Mesenchymal stem cell (in vitro differentiated cells and primary cell): ENCODE results near the gene CXCR6.

Source experiments
- DNase-seq: peaks from one replicate; pipeline ENCODE4 v3.0.0-alpha.2; 2013
- H2AFZ ChIP-seq: one replicate; pipeline ENCODE4 v1.6.1; 2013; ENCODE audit warnings: low read depth, mild to moderate bottlenecking, control low read depth, inconsistent platforms, low read length, moderate library complexity
- H2AK5ac ChIP-seq: 2 replicates; pipeline ENCODE4 v1.6.1; 2013; ENCODE audit warnings: low read length, moderate library complexity, mild to moderate bottlenecking, inconsistent platforms; ENCODE audit not compliant: severe bottlenecking
- H2BK120ac ChIP-seq: one replicate; pipeline ENCODE4 v1.6.1; 2013; ENCODE audit warnings: low read depth, mild to moderate bottlenecking, inconsistent platforms, low read length, moderate library complexity
- H2BK12ac ChIP-seq, 2 experiments: one replicate each; pipeline ENCODE4 v1.6.1; 2013; ENCODE audit warnings: inconsistent platforms in 2 of 2, low read length in 2 of 2, mild to moderate bottlenecking in 2 of 2, moderate library complexity in 2 of 2, control low read depth in 1 of 2
- H2BK15ac ChIP-seq: one replicate; pipeline ENCODE4 v1.6.1; 2013; ENCODE audit warnings: mild to moderate bottlenecking, low read depth, inconsistent platforms; ENCODE audit not compliant: poor library complexity, severe bottlenecking
- H2BK5ac ChIP-seq: 2 replicates; pipeline ENCODE4 v1.6.1; 2013; ENCODE audit warnings: low read depth, mild to moderate bottlenecking, low read length, control low read depth, inconsistent platforms; ENCODE audit not compliant: poor library complexity, severe bottlenecking
- H3K14ac ChIP-seq, 2 experiments: one replicate each; pipeline ENCODE4 v1.6.1; 2013; ENCODE audit warnings: inconsistent platforms in 2 of 2, low read length in 2 of 2, control low read depth in 1 of 2, mild to moderate bottlenecking in 1 of 2, moderate library complexity in 1 of 2
- H3K18ac ChIP-seq, 2 experiments: one replicate each; pipeline ENCODE4 v1.6.1; 2013; ENCODE audit warnings: inconsistent platforms in 2 of 2, low read length in 2 of 2, control low read depth in 1 of 2, low read depth in 1 of 2, mild to moderate bottlenecking in 1 of 2
- H3K23ac ChIP-seq, 2 experiments: one replicate each; pipeline ENCODE4 v1.6.1; 2013; ENCODE audit warnings: inconsistent platforms in 2 of 2, low read length in 2 of 2, mild to moderate bottlenecking in 2 of 2, moderate library complexity in 2 of 2, control low read depth in 1 of 2
- H3K27ac ChIP-seq: 2 replicates; pipeline ENCODE4 v1.5.1; 2013; ENCODE audit warnings: mild to moderate bottlenecking, moderate library complexity, low read length, control low read depth, inconsistent platforms; ENCODE audit not compliant: poor library complexity, severe bottlenecking
- H3K27me3 ChIP-seq, 2 experiments: 2 replicates each; pipeline versions ENCODE4 v1.6.1 to v1.7.0; 2013; ENCODE audit warnings: low read length in 2 of 2, mild to moderate bottlenecking in 2 of 2, moderate library complexity in 2 of 2, control low read depth in 1 of 2, inconsistent platforms in 1 of 2; ENCODE audit not compliant: control insufficient read depth in 1 of 2, insufficient read depth in 1 of 2
- H3K36me3 ChIP-seq, 2 experiments: 2 replicates each; pipeline versions ENCODE4 v1.6.1 to v1.7.0; 2013; ENCODE audit warnings: low read length in 2 of 2, control low read depth in 1 of 2, inconsistent platforms in 1 of 2, low read depth in 1 of 2, mild to moderate bottlenecking in 1 of 2; ENCODE audit not compliant: insufficient read depth in 2 of 2, control insufficient read depth in 1 of 2
- H3K4ac ChIP-seq, 2 experiments: one replicate each; pipeline ENCODE4 v1.6.1; 2013; ENCODE audit warnings: inconsistent platforms in 2 of 2, low read length in 2 of 2, mild to moderate bottlenecking in 2 of 2, moderate library complexity in 2 of 2, control low read depth in 1 of 2, low read depth in 1 of 2
- H3K4me1 ChIP-seq: 2 replicates; pipeline ENCODE4 v1.6.1; 2013; ENCODE audit warnings: low read depth, low read length, control low read depth; ENCODE audit not compliant: control insufficient read depth, insufficient read depth
- H3K4me2 ChIP-seq: 2 replicates; pipeline ENCODE4 v1.6.1; 2013; ENCODE audit warnings: low read length, mild to moderate bottlenecking, inconsistent platforms; ENCODE audit not compliant: poor library complexity, severe bottlenecking
- H3K4me3 ChIP-seq, 2 experiments: 2 replicates each; pipeline versions ENCODE4 v1.5.1 to v1.7.0; 2013; ENCODE audit warnings: low read length in 2 of 2, mild to moderate bottlenecking in 2 of 2, control low read depth in 1 of 2, low read depth in 1 of 2; ENCODE audit not compliant: insufficient read depth in 1 of 2
- H3K79me1 ChIP-seq: replicated peaks from 2 replicates; pipeline ENCODE4 v1.6.1; 2013; ENCODE audit warnings: mild to moderate bottlenecking, control low read depth, low read length, inconsistent platforms; ENCODE audit not compliant: poor library complexity, severe bottlenecking
- H3K9ac ChIP-seq: 2 replicates; pipeline ENCODE4 v1.7.0; 2013; ENCODE audit warnings: mild to moderate bottlenecking, low read length, moderate library complexity
- H3K9me3 ChIP-seq: 2 replicates; pipeline ENCODE4 v1.7.0; 2013; ENCODE audit warnings: mild to moderate bottlenecking, low read length; ENCODE audit not compliant: control insufficient read depth
- H4K8ac ChIP-seq: one replicate; pipeline ENCODE4 v1.6.1; 2013; ENCODE audit warnings: inconsistent platforms, mild to moderate bottlenecking, low read length, moderate library complexity
- H4K91ac ChIP-seq: one replicate; pipeline ENCODE4 v1.6.1; 2013; ENCODE audit warnings: mild to moderate bottlenecking, low read length, inconsistent platforms
- WGBS: methylation state at CpG from one replicate; pipeline ENCODE4 v1.1.7; 2013; ENCODE audit warnings: mixed read lengths; 5-methylcytosine and 5-hydroxymethylcytosine counted together

CXCR6 gene

GRCh38 chr3:45978006-45978761, 34.9 kb downstream of the CXCR6 start:
- no peak overlapping the region for H3K4me3 ChIP-seq
- H3K4me1 ChIP-seq = no peaks in the 10 kb centered on the region
- H2AK5ac ChIP-seq = no peak overlapping the region
- no peak overlapping the region for H3K23ac ChIP-seq
- WGBS = 100% methylated on average over 5 of the region's 5 CpGs
- H3K27me3 ChIP-seq = no peaks in the 10 kb centered on the region
- no peaks in the 10 kb centered on the region for H3K9me3 ChIP-seq
- H4K8ac ChIP-seq = no peak overlapping the region
- H2BK120ac ChIP-seq = no peak overlapping the region
- H3K27ac ChIP-seq = no peak overlapping the region
- H3K18ac ChIP-seq = no peak overlapping the region
- H2BK5ac ChIP-seq = no peak overlapping the region
- peaks cover 30 to 84% of the 10 kb centered on the region in 2 experiments for H3K36me3 ChIP-seq
- H3K79me1 ChIP-seq = no peaks in the 10 kb centered on the region
- H2BK12ac ChIP-seq = no peak overlapping the region
- H2AFZ ChIP-seq = no peak overlapping the region
- no peak overlapping the region for H3K9ac ChIP-seq
- H4K91ac ChIP-seq = no peak overlapping the region
- H2BK15ac ChIP-seq = no peak overlapping the region
- no peak for DNase-seq
- no peak overlapping the region for H3K4ac ChIP-seq
- H3K14ac ChIP-seq = no peak overlapping the region
- H3K4me2 ChIP-seq = no peak overlapping the region

- no peak overlapping the region for H4K8ac ChIP-seq
- no peak overlapping the region for H3K23ac ChIP-seq
- H3K36me3 ChIP-seq = peaks cover 34 to 87% of the 10 kb centered on the region in 2 experiments
- H2BK120ac ChIP-seq = no peak overlapping the region
- H2BK15ac ChIP-seq = no peak overlapping the region
- H3K9ac ChIP-seq = no peak overlapping the region
- no peak overlapping the region for H3K4ac ChIP-seq
- H3K27ac ChIP-seq = no peak overlapping the region
- H3K27me3 ChIP-seq = no peaks in the 10 kb centered on the region
- no peak overlapping the region for H3K14ac ChIP-seq
- H3K4me3 ChIP-seq = no peak overlapping the region
- H3K18ac ChIP-seq = no peak overlapping the region
- WGBS = 94% methylated on average over 4 of the region's 4 CpGs
- no peak overlapping the region for H2AFZ ChIP-seq
- H3K4me2 ChIP-seq = no peak overlapping the region
- no peak overlapping the region for H4K91ac ChIP-seq
- no peak overlapping the region for H2BK12ac ChIP-seq
- H3K4me1 ChIP-seq = no peaks in the 10 kb centered on the region
- no peaks in the 10 kb centered on the region for H3K79me1 ChIP-seq
- H2BK5ac ChIP-seq = no peak overlapping the region
- H3K9me3 ChIP-seq = no peaks in the 10 kb centered on the region
- no peak overlapping the region for H2AK5ac ChIP-seq
- no peak for DNase-seq
These were observed 36.1 kb downstream of the CXCR6 start for GRCh38 chr3:45979378-45979777.

GRCh38 chr3:45980229-45980813, 37.1 kb downstream of the CXCR6 start:
- 100% methylated on average over 3 of the region's 7 CpGs for WGBS
- no peak overlapping the region for H2BK12ac ChIP-seq
- H2BK5ac ChIP-seq = no peak overlapping the region

GRCh38 chr3:45980819-45981218, 37.6 kb downstream of the CXCR6 start:
- H3K27me3 ChIP-seq = no peaks in the 10 kb centered on the region
- H3K27ac ChIP-seq = no peak overlapping the region
- H2BK5ac ChIP-seq = no peak overlapping the region
- H3K23ac ChIP-seq = no peak overlapping the region
- no peak overlapping the region for H2BK12ac ChIP-seq
- H3K4me2 ChIP-seq = no peak overlapping the region
- H3K18ac ChIP-seq = no peak overlapping the region
- no peak overlapping the region for H4K91ac ChIP-seq
- DNase-seq = no peak
- H3K79me1 ChIP-seq = peaks cover 10% of the 10 kb centered on the region
- H4K8ac ChIP-seq = no peak overlapping the region
- no peaks in the 10 kb centered on the region for H3K9me3 ChIP-seq
- H3K4ac ChIP-seq = no peak overlapping the region
- H2BK15ac ChIP-seq = no peak overlapping the region
- 100% methylated on average over 2 of the region's 2 CpGs for whole genome bisulfite sequencing
- H3K4me3 ChIP-seq = peak overlapping the region in 1 of 2 experiments; percentile 17
- no peaks in the 10 kb centered on the region for H3K4me1 ChIP-seq
- H2AFZ ChIP-seq = no peak overlapping the region
- no peak overlapping the region for H2BK120ac ChIP-seq
- H2AK5ac ChIP-seq = no peak overlapping the region
- no peak overlapping the region for H3K14ac ChIP-seq
- peaks cover 27 to 72% of the 10 kb centered on the region in 2 experiments for H3K36me3 ChIP-seq
- H3K9ac ChIP-seq = no peak overlapping the region

More at GRCh38 chr3:45980229-45980813, 37.1 kb downstream of the CXCR6 start:
- H3K4me3 ChIP-seq = no peak overlapping the region
- no peak overlapping the region for H4K8ac ChIP-seq
- no peak overlapping the region for H3K18ac ChIP-seq
- no peak for DNase-seq
- H3K14ac ChIP-seq = no peak overlapping the region
- peaks cover 29 to 77% of the 10 kb centered on the region in 2 experiments for H3K36me3 ChIP-seq
- H2AFZ ChIP-seq = no peak overlapping the region
- H3K4ac ChIP-seq = no peak overlapping the region
- no peak overlapping the region for H3K23ac ChIP-seq
- H4K91ac ChIP-seq = no peak overlapping the region
- H3K79me1 ChIP-seq = peaks cover 6% of the 10 kb centered on the region
- H3K9ac ChIP-seq = no peak overlapping the region
- H2AK5ac ChIP-seq = no peak overlapping the region
- no peak overlapping the region for H3K4me2 ChIP-seq
- H3K27ac ChIP-seq = no peak overlapping the region
- H3K4me1 ChIP-seq = no peaks in the 10 kb centered on the region
- no peak overlapping the region for H2BK120ac ChIP-seq
- no peaks in the 10 kb centered on the region for H3K27me3 ChIP-seq
- H3K9me3 ChIP-seq = no peaks in the 10 kb centered on the region
- no peak overlapping the region for H2BK15ac ChIP-seq
